Subcutaneous adipose tissue (tissue), 4 donors: ENCODE data around the gene DLGAP4. TPM values are rescaled to one million over a fixed set of nuclear protein-coding genes. Genes with fewer than 3 reads are reported as not detected.

ENCODE experiments used
- total RNA-seq, 4 donors: library from RNA; depleted of rRNA; stranded (reverse); fragments of >200 nt; gene quantifications; one replicate each; pipeline ENCODE4 v1.1.0, GENCODE V29; 2016
- TF ChIP-seq, protein P1 (sequence below): fragments of 450-650 bp; IDR thresholded peaks from one replicate; pipeline ENCODE4 v1.5.1; 2016; ENCODE audit warnings: low read depth, mild to moderate bottlenecking, control low read depth, antibody characterized with exemption, moderate library complexity

Gene DLGAP4
- total RNA-seq, 4 donors from 2014 or later: 25.8 to 47.4 (median 38.9) TPM

DNA sequence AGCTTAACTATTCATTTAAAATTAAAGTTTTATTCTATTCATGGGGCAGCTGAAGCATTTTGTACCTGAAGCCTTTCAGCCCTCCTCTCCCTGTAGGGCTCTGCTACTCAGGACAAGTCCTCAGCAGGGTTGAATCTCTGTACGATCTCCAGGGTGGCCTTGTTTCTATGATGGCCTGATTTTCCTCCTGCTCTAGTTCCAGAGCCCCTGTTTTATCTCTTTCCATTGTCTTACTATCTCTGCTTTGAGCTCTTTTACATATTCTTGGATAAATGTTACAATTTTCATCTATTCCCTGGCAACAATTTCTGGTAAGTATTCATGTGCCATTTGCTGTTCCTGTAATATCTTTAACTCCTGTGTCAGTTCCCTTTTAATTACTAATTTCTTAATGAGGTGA is 215.4 kb downstream of the DLGAP4 start:
- TF ChIP-seq, protein P1, sequence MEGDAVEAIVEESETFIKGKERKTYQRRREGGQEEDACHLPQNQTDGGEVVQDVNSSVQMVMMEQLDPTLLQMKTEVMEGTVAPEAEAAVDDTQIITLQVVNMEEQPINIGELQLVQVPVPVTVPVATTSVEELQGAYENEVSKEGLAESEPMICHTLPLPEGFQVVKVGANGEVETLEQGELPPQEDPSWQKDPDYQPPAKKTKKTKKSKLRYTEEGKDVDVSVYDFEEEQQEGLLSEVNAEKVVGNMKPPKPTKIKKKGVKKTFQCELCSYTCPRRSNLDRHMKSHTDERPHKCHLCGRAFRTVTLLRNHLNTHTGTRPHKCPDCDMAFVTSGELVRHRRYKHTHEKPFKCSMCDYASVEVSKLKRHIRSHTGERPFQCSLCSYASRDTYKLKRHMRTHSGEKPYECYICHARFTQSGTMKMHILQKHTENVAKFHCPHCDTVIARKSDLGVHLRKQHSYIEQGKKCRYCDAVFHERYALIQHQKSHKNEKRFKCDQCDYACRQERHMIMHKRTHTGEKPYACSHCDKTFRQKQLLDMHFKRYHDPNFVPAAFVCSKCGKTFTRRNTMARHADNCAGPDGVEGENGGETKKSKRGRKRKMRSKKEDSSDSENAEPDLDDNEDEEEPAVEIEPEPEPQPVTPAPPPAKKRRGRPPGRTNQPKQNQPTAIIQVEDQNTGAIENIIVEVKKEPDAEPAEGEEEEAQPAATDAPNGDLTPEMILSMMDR: no peak

- TF ChIP-seq, protein P1: no peak
Measured at GRCh38 chr20:36523341-36523740, 217.2 kb downstream of the DLGAP4 start.

- TF ChIP-seq, protein P1: no peak
Measured at GRCh38 chr20:36525620-36526365, 219.7 kb downstream of the DLGAP4 start.

DNA sequence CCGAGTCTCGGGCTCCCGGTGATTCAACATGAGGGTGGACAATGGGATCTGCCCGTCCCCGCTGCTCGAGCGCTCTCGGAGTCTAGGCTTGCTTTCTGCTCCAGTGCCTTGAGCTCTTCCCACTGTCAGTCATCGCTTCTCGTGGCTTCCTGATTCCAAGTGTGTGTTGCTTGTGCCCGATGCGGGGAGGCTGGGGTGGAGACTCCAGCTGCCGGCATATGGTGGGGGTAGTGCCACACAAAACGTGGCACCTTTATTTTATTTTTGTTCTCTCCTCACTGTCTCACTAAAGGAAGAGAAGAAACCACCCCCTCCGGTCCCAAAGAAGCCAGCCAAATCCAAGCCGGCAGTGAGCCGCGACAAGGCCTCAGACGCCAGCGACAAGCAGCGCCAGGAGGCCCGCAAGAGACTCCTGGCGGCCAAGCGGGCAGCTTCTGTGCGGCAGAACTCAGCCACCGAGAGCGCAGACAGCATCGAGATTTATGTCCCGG is 220.4 kb downstream of the DLGAP4 start:
- TF ChIP-seq, protein P1: no peak

- TF ChIP-seq, protein P1: no peak
Measured at GRCh38 chr20:36527331-36528125, 221.4 kb downstream of the DLGAP4 start.

GRCh38 chr20:36528176-36528874 is 222.2 kb downstream of the DLGAP4 start:
- TF ChIP-seq, protein P1: no peak
